HK-2 (cell line): ENCODE measurements around the gene TUBGCP5.

Experiments used
- DNase-seq: peaks from one replicate; pipeline ENCODE4 v3.0.0-alpha.2; 2018; ENCODE audit not compliant: unreplicated experiment

TUBGCP5 gene

DNA sequence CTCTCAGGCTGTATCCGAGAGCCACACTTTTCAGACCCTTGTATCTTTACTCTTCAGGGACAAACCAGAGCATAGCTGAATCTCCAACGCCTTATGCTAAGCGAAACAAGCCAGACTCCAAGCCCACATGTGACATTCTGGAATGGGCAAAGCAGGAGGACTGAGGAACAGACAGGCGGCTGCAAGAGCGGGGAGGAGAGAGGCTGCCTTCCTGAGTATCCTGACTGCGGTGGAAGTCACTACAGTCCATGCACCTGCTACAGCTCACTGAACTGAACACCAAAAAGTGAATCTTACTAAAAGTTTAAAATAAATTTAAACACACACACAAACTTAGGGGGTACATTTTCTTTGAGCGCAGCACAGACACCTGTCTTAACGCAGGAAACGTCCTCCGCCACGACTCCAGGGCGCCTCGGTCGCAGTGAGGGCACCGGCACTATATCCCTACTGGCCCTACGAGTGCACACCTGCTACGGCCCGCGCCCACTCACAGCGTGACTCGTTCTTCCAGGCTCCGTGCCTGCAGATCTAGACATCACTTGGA lies 60.6 kb downstream of the TUBGCP5 start:
- DNase-seq = no peak

DNA sequence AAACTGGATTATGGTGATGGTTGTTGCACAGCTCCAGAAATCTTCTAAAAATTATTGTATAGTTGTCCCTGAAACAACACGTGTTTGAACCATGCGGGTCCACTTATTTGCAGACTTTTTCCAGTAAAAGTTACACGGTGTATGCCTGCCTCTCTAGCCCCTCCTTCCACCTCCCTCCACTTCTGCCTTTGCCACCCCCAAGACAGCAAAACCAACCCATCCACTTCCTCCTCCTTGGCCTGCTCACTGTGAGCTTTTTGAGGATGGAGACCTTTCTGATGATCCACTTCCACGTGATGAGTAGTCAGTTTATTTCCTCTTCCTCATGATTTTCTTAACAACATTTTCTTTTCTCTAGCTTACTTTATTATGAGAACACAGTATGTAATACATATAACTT lies 64.6 kb downstream of the TUBGCP5 start:
- DNase-seq = no peak

DNA sequence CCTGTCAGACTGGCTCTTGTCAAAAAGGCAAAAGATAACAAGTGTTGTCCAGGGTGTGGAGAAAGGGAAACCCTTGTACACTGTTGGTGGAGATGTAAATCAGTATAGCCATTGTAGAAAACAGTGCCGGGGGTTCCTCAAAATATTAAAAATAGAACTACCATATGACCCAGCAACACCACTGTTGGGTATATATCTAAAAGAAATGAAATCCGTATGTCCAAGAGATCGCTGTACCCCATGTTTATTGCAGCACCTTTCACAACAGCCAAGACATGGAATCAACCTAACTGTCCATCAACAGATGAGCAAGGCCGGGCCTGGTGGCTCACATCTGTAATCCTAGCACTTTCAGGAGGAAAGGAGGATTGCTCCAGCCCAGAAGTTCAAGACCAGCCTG lies 65.4 kb downstream of the TUBGCP5 start:
- DNase-seq = no peak

DNA sequence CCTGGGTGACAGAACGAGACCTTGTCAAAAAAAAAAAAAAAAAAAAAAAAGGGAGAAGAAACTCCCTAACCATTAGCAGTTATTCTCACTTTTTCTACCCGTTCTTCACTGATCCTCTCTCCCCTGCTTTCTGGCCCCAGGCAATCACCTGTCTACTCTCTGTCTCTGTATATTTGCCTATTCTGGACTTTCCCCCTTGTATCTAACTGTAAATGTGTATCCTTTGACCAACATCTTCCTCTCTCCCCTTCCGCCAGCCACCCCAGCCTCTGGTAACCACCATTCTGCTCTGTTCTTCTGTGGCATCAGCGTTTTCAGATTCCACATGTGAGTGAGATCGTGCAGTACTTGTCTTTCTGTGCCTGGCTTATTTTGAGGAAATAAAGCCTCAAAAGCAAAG lies 66.1 kb downstream of the TUBGCP5 start:
- no peak for DNase-seq

DNA sequence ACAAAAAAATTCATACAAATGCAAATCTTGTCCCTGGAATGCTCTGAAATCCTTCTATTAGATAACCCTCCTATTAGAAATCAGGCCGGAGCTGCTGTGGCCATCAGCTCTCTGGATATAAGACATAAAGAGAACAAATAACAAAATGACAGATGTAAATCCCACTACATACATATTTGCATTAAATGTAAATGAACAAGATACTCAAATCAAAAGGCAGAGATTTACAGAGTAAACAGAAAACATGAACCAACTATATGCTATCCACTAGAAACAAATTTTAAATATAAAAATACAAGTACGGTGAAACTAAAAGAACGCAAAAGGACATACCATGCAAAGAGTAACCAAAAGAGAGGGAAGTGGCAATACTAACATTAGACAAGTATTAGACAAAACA lies 69.9 kb downstream of the TUBGCP5 start:
- no peak for DNase-seq

DNA sequence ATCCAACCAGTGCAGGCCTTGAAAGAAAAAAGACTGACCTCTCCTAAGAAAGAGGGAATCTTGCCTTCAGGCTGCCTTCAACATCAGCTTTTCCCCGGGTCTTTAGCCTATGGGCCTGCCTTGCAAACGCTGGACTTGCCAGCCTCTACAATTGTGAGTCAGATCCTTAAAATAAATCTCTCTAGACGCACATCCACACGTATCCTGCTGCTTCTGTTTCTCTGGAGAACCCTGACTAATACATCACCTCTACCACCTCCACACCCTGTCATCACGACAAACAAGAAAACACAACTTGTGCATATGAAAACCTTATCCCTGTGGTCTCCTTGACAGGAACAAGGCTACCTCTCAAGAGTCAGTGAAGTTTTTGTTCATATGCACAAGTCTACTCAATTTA lies 71.0 kb downstream of the TUBGCP5 start:
- DNase-seq = peak; percentile 20

DNA sequence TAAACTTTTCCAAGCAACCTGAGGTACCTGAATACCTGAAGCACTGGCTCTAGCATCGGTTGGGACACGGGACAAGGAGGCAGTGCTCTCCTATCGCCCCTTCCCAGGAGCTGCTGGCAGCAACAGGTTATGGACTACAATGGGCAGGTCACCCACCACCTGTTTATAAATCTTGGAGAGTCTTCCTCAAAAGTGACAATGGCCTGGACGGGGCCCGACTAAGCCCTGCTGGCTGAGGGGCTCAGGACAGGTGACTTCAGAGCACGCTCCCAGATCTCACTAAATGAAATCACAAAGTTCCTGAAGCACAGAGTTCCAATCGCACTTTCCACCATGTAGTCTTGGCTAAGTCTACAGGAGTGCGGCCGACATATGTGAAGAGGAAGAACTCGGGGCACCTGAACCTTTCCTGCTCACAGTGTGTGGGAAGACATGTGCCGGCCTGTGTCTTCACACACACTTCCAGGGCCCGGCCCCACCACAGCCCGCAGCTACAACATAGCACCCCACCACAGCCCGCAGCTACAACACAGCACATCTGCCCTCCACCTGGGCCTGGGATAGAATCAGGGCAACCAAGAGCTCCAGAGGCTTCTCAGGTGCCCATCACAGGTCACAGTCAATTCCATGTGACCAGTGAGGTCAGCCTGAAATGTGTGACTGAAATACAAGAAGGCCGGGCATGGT lies 72.1 kb downstream of the TUBGCP5 start:
- no peak for DNase-seq

DNA sequence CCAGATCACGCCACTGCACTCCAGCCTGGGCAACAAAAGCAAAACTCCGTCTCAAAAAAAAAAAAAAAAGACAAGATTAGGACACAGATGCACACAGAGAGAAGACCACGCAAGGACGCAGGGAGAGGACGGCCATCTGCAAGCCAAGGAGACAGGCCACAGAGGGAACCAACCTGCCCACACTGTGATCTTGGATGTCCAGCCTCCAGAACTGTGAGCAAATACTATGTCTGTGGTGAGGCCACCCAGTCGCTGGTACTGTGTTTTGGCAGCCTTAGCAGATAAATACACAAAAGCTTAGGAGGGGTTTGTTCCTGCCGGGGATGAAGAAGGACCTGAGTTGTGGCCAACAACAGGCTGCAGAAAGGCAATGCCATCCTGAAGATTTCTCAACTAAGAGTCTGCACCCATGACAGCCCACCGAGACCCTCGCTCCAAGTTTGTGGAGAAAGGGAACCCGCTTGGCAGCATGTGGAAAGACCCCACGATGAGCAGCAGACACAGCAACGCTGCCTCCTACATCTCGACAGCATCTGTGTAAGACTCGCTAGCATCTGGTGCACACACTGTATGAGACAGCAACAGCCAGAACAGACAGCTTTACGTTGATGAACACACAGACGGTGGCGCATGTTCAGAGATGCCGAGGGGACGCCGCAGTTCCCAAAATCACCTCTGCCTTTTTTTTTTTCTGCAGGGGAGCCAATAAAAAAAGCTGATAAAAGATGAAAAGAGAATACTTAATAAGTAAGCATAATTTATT lies 72.9 kb downstream of the TUBGCP5 start:
- no peak for DNase-seq

DNA sequence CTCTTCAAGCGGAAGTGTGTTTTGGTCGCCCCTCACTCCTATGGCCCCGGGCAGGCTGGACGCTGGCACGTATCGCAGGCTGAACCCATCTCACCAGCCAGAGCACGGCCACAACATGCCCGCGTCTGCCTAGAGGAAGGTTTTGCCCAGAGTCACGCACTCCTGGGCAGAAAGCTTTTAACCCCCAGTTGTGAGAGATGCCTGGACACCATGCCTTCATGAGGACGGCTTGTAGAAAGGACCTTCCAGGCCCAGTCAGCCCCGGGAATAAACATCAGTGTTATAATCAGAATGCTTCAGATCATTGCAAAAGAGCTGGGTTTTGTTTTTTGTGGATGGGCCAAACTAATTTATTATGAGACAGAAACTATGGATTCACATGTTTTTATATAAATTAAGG lies 75.7 kb downstream of the TUBGCP5 start:
- no peak for DNase-seq

DNA sequence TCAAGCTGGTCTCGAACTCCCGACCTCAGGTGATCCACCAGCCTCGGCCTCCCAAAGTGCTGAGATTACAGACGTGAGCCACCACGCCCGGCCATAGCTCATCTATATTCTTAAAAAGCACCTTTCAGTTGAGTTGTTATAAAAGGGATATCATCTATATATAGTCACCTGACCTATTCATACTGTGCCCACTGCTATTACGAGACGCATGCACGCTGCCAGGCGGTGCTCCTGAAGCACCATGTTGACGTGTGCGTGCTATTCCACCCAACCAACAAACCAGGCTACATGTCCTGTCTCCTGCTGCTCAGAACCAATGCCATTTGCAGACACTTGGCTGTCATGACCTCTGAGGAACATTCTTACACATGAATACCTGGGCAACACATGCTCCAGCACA lies 76.8 kb downstream of the TUBGCP5 start:
- no peak for DNase-seq

DNA sequence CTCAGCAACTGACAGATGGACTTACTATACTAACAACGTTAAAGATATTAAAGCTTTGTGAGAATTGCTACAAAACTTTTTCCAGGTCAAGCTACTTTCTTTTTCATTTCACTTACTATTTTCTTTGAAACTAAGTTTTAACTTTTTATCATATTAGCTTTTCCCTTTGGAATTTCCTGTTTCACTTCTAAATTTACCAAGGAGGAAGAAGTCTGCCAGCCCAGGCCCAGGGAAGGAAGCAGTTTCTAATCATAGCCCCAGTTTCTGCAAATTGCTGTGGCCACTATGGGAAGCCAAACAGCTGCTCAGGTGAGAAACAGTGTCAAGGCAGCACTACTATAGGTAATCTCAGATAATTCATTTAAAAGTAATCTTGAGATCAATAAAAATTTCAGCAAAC lies 77.6 kb downstream of the TUBGCP5 start:
- no peak for DNase-seq

DNA sequence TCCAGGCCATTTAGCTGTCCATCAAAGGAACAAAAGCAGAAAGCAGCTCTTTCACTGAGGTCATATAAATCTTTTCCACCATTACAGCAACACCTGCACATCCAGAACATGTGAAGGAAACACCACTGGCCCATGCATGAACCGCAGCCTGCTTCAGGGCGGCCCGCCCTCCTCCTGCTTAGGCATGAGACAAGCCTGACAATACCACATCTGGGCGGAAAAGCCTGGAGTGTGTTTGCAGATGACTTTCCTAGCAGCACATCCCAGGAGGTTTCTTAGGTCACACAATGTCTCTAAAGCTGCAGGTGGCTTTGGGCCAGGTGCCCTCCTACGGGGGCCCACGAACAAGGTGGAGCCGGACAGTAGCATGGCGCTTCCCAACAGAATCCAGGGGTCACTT lies 78.8 kb downstream of the TUBGCP5 start:
- no peak for DNase-seq

DNA sequence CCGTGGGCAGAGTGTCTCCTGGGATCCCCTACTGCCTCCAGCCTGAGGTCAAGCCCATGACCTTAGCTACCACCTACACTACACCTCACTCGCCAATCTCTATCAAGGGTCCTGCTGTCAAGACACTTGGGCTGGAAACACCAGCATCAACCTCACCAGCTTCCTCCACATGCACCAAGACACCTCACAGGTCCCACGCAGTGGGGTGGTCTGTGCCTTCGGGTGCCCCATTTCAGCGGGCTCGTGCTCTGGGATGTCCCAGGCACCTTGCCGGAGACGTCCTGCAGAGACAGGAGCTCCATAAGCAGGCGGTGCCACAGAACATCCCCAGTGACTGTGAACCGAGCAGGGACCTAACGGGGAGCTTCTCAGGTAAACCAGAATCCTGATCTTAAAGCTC lies 79.2 kb downstream of the TUBGCP5 start:
- DNase-seq = no peak

DNA sequence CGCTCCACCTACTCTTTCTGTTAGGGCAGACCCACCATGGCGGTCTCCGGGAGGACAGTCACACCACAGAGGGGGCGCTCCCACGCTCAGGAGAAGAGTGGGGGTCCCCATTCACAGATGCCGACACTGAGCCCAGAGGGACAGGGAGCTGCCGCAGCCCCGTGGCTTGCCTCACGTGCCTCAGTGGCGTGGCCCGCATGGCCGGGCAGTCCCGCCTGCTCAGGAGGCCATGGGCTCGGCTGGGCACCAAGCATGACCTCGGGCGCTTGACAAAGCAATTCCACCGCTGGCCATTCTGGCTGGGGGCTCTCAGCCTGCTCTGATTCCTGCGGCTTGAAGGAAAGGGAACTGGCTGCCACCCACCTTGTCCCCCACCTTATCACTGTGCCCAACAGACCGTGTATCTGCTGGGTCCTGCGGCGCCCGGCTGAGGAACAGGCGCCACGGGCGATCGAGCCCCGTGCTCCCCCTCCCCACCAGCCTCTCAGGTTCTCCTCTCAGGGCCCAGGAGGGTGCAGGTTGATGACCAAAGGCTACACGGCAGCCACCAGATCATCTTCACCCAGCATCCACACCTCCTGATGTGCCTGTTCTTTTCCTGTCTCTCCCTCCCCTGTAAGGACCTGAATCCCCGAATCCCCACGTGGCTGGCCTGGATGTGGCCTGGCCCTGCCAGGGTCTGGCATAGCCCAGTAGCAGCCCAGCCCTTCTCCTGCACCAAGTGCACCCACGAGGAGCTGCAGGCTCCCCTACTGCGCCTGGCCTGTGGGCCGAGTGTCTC lies 79.9 kb downstream of the TUBGCP5 start:
- DNase-seq = no peak

DNA sequence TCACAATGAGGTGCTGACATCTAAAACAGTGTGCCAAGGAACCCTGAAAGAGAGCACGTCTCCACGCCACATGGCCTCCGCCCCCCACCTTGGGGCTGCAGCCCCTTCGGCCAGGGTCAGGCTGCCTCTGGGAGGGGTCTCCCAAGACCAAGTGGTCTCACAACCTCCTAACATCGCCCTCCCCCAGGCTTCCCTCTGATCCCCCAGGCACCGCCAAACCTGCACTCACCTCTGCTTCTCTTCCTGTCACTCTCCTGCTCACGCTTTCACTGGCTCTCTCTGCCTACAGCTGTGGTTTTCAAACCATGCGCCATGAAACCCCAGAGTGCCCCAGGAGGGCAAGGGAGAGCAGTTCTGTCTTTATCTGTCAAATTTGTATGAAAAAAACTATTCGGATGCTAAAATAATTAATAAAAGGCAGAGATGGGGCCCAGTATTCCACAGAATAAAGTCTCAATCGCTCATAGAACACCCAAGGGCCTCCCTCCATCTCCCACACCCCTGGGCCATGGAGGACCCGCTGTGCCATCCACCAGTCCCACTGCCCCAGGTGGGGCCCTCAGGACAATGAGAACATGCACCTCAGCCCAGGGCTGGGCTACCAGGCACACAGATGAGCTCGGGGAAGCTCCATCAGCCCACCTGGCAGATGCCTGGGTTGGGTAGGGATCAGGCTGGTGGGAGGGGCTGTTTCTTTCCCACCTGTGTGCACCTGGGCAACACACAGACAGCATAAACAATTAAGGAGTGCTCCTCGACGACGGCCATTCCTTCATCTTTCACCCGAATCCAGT lies 80.7 kb downstream of the TUBGCP5 start:
- DNase-seq = no peak

DNA sequence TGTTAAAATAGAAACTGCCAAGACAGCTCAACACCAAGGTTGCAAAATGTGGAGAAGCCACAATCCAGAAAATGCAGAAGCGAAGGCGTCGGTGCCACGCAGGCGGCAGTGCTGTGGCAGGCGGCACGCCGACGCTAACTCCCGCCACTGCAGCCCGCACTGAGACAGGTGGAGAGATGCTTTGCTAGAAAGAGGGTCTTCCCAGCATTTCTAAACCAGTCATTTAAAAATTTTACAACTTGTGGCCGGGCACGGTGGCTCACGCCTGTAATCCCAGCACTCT lies 82.5 kb downstream of the TUBGCP5 start:
- DNase-seq = no peak

DNA sequence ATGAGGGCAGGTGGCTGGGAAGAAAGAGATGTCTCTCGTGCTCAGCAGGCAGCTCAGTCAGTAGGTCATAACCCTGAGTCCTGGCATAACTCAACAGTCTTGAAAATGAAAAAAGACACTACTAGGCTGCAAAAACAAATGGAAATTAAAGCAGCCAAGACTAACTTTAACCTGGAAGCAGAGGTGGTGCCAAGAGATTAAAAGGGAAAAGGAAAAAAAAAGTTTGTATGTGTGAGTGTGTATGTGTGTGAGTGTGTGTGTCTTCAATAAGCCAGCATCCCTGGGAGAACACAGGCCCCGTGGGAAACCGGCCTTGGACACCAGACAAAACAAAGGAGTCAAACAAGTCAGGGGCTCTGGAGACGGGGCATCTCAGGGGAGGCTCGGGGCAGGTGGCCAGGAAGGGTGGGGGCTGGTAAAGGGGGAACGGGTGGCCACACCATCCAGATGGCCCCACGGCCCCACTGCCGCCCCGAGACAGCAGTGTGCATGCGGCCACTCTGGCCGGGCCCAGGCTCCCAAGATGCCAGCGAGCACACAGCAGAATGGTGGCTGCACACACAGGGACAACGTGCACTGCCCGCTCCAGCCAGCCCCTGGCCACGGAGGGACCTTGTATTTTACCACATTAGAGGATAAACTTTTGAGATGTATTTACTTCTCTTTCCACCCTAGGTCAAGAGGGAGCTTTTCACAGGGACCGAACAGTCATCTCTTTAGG lies 83.0 kb downstream of the TUBGCP5 start:
- no peak for DNase-seq

DNA sequence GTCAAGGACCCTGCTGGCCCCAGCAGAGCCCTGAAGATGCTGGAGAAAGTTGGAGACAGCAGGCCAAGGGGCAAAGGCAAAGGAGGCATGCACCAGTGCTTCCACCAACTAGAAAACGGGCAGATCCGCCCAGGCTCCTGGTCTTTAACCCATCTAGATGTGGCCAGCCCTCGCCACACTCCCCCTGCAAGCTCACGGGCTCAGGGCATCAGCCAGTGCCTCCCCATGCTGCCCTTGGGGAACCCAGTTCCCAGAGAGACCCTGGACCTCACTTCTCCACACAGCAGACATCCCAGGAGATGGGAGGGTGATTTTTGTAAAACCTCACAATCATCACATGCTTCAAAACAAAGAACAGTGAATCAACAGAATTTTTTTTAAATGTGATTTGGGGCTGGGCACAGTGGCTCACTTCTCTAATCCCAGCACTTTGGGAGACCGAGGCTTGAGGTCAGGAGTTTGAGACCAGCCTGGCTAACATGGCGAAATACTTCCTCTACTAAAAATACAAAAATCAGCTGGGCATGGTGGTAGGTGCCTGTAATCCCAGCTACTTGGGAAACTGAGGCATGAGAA lies 83.7 kb downstream of the TUBGCP5 start:
- no peak for DNase-seq

DNA sequence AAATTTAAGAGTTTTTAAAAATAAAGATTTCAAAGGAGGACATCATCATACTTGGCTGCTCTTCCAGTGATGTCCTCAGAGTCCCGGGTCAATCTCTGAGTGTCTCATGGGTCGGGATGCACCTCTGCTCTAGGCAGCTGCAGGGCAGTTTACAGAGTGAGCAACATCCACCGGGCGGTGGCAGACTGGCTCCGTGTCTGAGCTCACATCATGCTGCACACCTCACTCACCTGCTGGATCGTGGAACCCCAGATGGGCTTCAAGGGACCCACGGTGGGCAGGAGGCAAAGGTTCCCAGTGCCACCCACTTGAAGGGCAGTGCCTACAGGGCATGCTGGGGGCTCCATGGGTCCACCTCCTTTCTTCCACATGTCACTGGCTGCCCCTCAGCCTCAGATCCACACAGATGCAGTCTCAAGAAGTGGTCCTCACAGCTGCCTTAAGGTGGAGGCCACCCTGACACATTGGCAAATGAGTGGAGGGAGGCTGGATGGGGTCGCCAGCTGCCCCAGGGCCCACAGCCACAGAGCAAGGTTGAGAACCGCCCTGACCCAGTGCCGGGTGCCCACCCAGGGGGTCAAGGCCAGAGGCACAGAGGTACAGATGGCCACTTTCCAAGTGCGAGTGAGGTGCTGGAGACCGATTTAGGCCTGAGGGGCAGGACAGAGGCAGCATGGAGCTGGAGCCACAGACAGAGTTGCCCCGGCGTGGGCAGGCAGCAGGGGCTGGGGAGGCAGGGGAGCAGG lies 84.4 kb downstream of the TUBGCP5 start:
- no peak for DNase-seq

DNA sequence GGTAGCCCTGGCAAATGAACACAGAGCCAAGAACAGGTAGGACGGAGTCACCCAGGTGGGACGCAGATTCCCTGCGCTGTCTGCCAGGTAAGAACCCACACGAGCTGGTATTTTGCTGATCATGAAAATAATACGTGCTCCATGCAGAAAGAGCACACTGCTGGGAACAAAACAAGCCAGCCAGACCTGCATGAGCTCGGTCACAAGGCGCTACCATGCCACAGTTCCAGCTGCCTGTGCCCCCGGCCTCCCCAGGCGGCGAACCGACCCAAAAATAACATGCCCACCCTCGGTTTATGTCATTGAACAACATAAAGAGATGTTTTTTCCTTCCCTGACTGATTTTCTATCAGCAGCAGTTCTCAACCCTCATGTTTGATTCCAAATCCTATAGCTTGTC lies 85.0 kb downstream of the TUBGCP5 start:
- DNase-seq = no peak
